Smooth muscle cell (in vitro differentiated cells): ENCODE measurements around the gene NOD1. TPM values are rescaled to one million over a fixed set of nuclear protein-coding genes. Genes with fewer than 3 reads are reported as not detected.
"Not testable (repeated sequence)": the region's sequence is repeated elsewhere in the genome, so short reads cannot be mapped to it uniquely, and the experiment has no call there.

Source experiments
- DNase-seq: peaks from one replicate; lab custom pipeline; 2025; ENCODE audit not compliant: unreplicated experiment; lab: John Stamatoyannopoulos, UW
- H2AFZ ChIP-seq: fragments of 200-600 bp; sonication (generic); 2 replicates; pipeline ENCODE4 v1.6.0; 2016; ENCODE audit warnings: antibody characterized with exemption, low read depth, mild to moderate bottlenecking
- H3F3A ChIP-seq: fragments of 200-600 bp; sonication (generic); 2 replicates; pipeline ENCODE4 v1.6.0; 2017; ENCODE audit warnings: antibody characterized with exemption, low read depth
- H3K27ac ChIP-seq: fragments of 200-600 bp; sonication (generic); 2 replicates; pipeline ENCODE4 v1.5.1; 2016; ENCODE audit warnings: low read depth, mild to moderate bottlenecking
- H3K27me3 ChIP-seq: fragments of 200-600 bp; sonication (generic); 2 replicates; pipeline ENCODE4 v1.6.1; 2016; ENCODE audit warnings: low read depth, mild to moderate bottlenecking
- H3K36me3 ChIP-seq: fragments of 200-600 bp; sonication (generic); 2 replicates; pipeline ENCODE4 v1.5.1; 2016; ENCODE audit warnings: low read depth
- H3K4me1 ChIP-seq: fragments of 200-600 bp; sonication (generic); 2 replicates; pipeline ENCODE4 v1.5.1; 2016; ENCODE audit warnings: low read depth
- H3K4me2 ChIP-seq: fragments of 200-600 bp; sonication (generic); 2 replicates; pipeline ENCODE4 v1.6.0; 2016; ENCODE audit warnings: mild to moderate bottlenecking
- H3K4me3 ChIP-seq: fragments of 200-600 bp; sonication (generic); 2 replicates; pipeline ENCODE4 v1.5.1; 2016; ENCODE audit warnings: mild to moderate bottlenecking
- H3K79me2 ChIP-seq: fragments of 200-600 bp; sonication (generic); 2 replicates; pipeline ENCODE4 v1.6.0; 2016; ENCODE audit warnings: low read depth, mild to moderate bottlenecking
- H3K9ac ChIP-seq: fragments of 200-600 bp; sonication (generic); 2 replicates; pipeline ENCODE4 v1.6.0; 2016; ENCODE audit warnings: low read depth
- H3K9me3 ChIP-seq: fragments of 200-600 bp; sonication (generic); replicated peaks from 2 replicates; pipeline ENCODE4 v1.5.1; 2016; ENCODE audit warnings: low read depth
- H4K20me1 ChIP-seq: fragments of 200-600 bp; sonication (generic); 2 replicates; pipeline ENCODE4 v1.6.0; 2016; ENCODE audit warnings: low read depth
- CTCF ChIP-seq: fragments of 200-600 bp; sonication (generic); IDR thresholded peaks from 2 replicates; pipeline ENCODE4 v1.5.1; 2017; ENCODE audit warnings: borderline replicate concordance, mild to moderate bottlenecking, antibody characterized with exemption; ENCODE audit not compliant: insufficient read depth, poor library complexity, severe bottlenecking
- WGBS: methylation state at CpG from one replicate; pipeline ENCODE4 v1.1.7; 2016; ENCODE audit warnings: low lambda C conversion rate; 5-methylcytosine and 5-hydroxymethylcytosine counted together
- polyA plus RNA-seq: library from polyadenylated mRNA; unstranded; fragments of >200 nt; fragmentation: Nextera tagmentation; extraction: Ambion mirVana; gene quantifications from 2 replicates; pipeline ENCODE4 v1.2.1, GENCODE V29; 2016
- total RNA-seq: library from RNA; depleted of rRNA; stranded (reverse); fragments of >200 nt; gene quantifications from 2 replicates; pipeline ENCODE4 v1.2.3, GENCODE V29; 2014

Gene NOD1
- total and polyA plus RNA-seq, 2 experiments from 2014 or later: 8.6 to 10.5 TPM

GRCh38 chr7:30382607-30383006, 96.0 kb downstream of the NOD1 start:
- H3K36me3 ChIP-seq: no peaks in the 10 kb centered on the region
- DNase-seq: no peak
- no peak overlapping the region for H2AFZ ChIP-seq
- TF ChIP-seq CTCF: no peak
- 100% methylated on average over 1 of the region's 1 CpG for WGBS
- no peaks in the 10 kb centered on the region for H4K20me1 ChIP-seq
- H3K9me3 ChIP-seq: no peaks in the 10 kb centered on the region
- H3K27ac ChIP-seq: no peak overlapping the region
- no peak overlapping the region for H3K4me2 ChIP-seq
- no peaks in the 10 kb centered on the region for H3K79me2 ChIP-seq
- no peaks in the 10 kb centered on the region for H3K4me1 ChIP-seq
- H3K27me3 ChIP-seq: no peaks in the 10 kb centered on the region
- H3K9ac ChIP-seq: no peak overlapping the region
- no peaks in the 10 kb centered on the region for H3F3A ChIP-seq
- H3K4me3 ChIP-seq: no peak overlapping the region

GRCh38 chr7:30380824-30381223, 97.8 kb downstream of the NOD1 start:
- not testable (repeated sequence) for H3K4me1 ChIP-seq, H3K79me2 ChIP-seq, H3K4me3 ChIP-seq, H2AFZ ChIP-seq, H3K9ac ChIP-seq, H4K20me1 ChIP-seq, H3K4me2 ChIP-seq, H3K27me3 ChIP-seq, H3F3A ChIP-seq, H3K27ac ChIP-seq, H3K9me3 ChIP-seq, H3K36me3 ChIP-seq, DNase-seq
- 87% methylated on average over 4 of the region's 4 CpGs for WGBS

GRCh38 chr7:30380294-30380693, 98.3 kb downstream of the NOD1 start:
- H3F3A ChIP-seq: no peaks in the 10 kb centered on the region
- H3K9me3 ChIP-seq: no peaks in the 10 kb centered on the region
- H3K9ac ChIP-seq: no peak overlapping the region
- no peak overlapping the region for H2AFZ ChIP-seq
- TF ChIP-seq CTCF: no peak
- H3K27ac ChIP-seq: no peak overlapping the region
- no peaks in the 10 kb centered on the region for H3K79me2 ChIP-seq
- no peak for DNase-seq
- H4K20me1 ChIP-seq: no peaks in the 10 kb centered on the region
- H3K4me3 ChIP-seq: no peak overlapping the region
- no peak overlapping the region for H3K4me2 ChIP-seq
- no peaks in the 10 kb centered on the region for H3K27me3 ChIP-seq
- no peaks in the 10 kb centered on the region for H3K36me3 ChIP-seq
- 94% methylated on average over 2 of the region's 2 CpGs for WGBS
- H3K4me1 ChIP-seq: no peaks in the 10 kb centered on the region

- TF ChIP-seq CTCF: no peak
- H3K27ac ChIP-seq: no peak overlapping the region
- no peak overlapping the region for H3K4me2 ChIP-seq
- no peak overlapping the region for H3K4me3 ChIP-seq
- no peak overlapping the region for H3K9ac ChIP-seq
- H2AFZ ChIP-seq: no peak overlapping the region
- H3K27me3 ChIP-seq: no peaks in the 10 kb centered on the region
- H3F3A ChIP-seq: no peaks in the 10 kb centered on the region
- no peaks in the 10 kb centered on the region for H3K9me3 ChIP-seq
- 82% methylated on average over 4 of the region's 4 CpGs for WGBS
- no peaks in the 10 kb centered on the region for H4K20me1 ChIP-seq
- no peaks in the 10 kb centered on the region for H3K36me3 ChIP-seq
- H3K4me1 ChIP-seq: no peaks in the 10 kb centered on the region
- H3K79me2 ChIP-seq: no peaks in the 10 kb centered on the region
- DNase-seq: no peak
Measured at GRCh38 chr7:30379741-30380140, 98.8 kb downstream of the NOD1 start.
